HEK293 (cell line): ENCODE data around the gene BBLN.

Experiments
- CTCF ChIP-seq: fragments of 450-650 bp; formaldehyde crosslinking; IDR thresholded peaks from 2 replicates; pipeline ENCODE4 v1.5.1; 2016; ENCODE audit warnings: missing biosample characterization, missing genetic modification characterization
- GLI2 ChIP-seq: fragments of 450-650 bp; formaldehyde crosslinking; IDR thresholded peaks from 2 replicates; pipeline ENCODE4; 2017; ENCODE audit warnings: missing biosample characterization, missing genetic modification characterization, low read depth, borderline replicate concordance
- PATZ1 ChIP-seq: fragments of 450-650 bp; formaldehyde crosslinking; IDR thresholded peaks from 2 replicates; pipeline ENCODE4 v1.5.1; 2016; ENCODE audit warnings: missing biosample characterization, missing genetic modification characterization
- REST ChIP-seq: fragments of 450-650 bp; formaldehyde crosslinking; IDR thresholded peaks from 2 replicates; pipeline ENCODE4 v1.5.1; 2016; ENCODE audit warnings: missing biosample characterization, missing genetic modification characterization
- TCF7L2 ChIP-seq: IDR thresholded peaks from 2 replicates; pipeline ENCODE4 v1.6.1; 2011; ENCODE audit warnings: low read depth, mild to moderate bottlenecking, inconsistent platforms, low read length, moderate library complexity, borderline replicate concordance
- ZNF114 ChIP-seq: fragments of 450-650 bp; formaldehyde crosslinking; IDR thresholded peaks from 2 replicates; pipeline ENCODE4 v1.5.0; 2017; ENCODE audit warnings: missing biosample characterization, missing genetic modification characterization
- ZNF394 ChIP-seq: fragments of 450-650 bp; formaldehyde crosslinking; IDR thresholded peaks from 2 replicates; pipeline ENCODE4 v1.5.1; 2016; ENCODE audit warnings: missing biosample characterization, missing genetic modification characterization, mild to moderate bottlenecking, moderate library complexity, borderline replicate concordance
- ZSCAN30 ChIP-seq: fragments of 450-650 bp; IDR thresholded peaks from 2 replicates; pipeline ENCODE4 v1.5.1; 2018; ENCODE audit warnings: missing biosample characterization, mild to moderate bottlenecking, missing genetic modification characterization, moderate library complexity
- TF ChIP-seq, protein P1 (sequence below): fragments of 450-650 bp; formaldehyde crosslinking; optimal IDR thresholded peaks from 2 replicates; pipeline ENCODE3; 2016; ENCODE audit warnings: missing biosample characterization, mild to moderate bottlenecking, missing genetic modification characterization

- TF ChIP-seq GLI2 (tag by site-specific recombination): no peak
- no peak for TF ChIP-seq CTCF
- TF ChIP-seq ZNF394: no peak
- TF ChIP-seq ZSCAN30 (tag by site-specific recombination): no peak
- TF ChIP-seq REST (tag by site-specific recombination): no peak
- TF ChIP-seq TCF7L2: no peak
- TF ChIP-seq, protein P1, sequence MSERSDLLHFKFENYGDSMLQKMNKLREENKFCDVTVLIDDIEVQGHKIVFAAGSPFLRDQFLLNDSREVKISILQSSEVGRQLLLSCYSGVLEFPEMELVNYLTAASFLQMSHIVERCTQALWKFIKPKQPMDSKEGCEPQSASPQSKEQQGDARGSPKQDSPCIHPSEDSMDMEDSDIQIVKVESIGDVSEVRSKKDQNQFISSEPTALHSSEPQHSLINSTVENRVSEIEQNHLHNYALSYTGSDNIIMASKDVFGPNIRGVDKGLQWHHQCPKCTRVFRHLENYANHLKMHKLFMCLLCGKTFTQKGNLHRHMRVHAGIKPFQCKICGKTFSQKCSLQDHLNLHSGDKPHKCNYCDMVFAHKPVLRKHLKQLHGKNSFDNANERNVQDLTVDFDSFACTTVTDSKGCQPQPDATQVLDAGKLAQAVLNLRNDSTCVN (tag by site-specific recombination): no peak
- TF ChIP-seq ZNF114 (tag by site-specific recombination): no peak
- TF ChIP-seq PATZ1: no peak
Observed at GRCh38 chr9:128161215-128161902, 1.3 kb downstream of the BBLN start.
